ENCODE results near the gene DENND4A.

The DENND4A gene

GRCh38 chr15:65792138-65792987, at the start of gene DENND4A:
Gene DENND4A, minus strand, starts transcription at chr15:65792293. Its CDS starts 35,843 bp downstream, at chr15:65756450.
- peak; percentile 87 for DNase-seq (ENCODE audit: extremely low read depth, low read depth)
- TF ChIP-seq CTCF (IDR thresholded peaks at IDR 0.05; ENCODE audit: low read depth, low read length, missing control alignments), result no peak
- H3K4me3 ChIP-seq (replicated peaks; ENCODE audit: low read depth, low read length), result peak within 1 kb of the TSS; percentile 88

- no peak for DNase-seq (ENCODE audit: extremely low read depth, low read depth)
- no peak for TF ChIP-seq CTCF (IDR thresholded peaks at IDR 0.05; ENCODE audit: low read depth, low read length, missing control alignments)
- H3K4me3 ChIP-seq (replicated peaks; ENCODE audit: low read depth, low read length), result no peak overlapping the region
These were observed 49.2 kb upstream of the DENND4A start for GRCh38 chr15:65841121-65841930.

- no peak overlapping the region for H3K4me3 ChIP-seq (replicated peaks; ENCODE audit: low read depth, low read length)
- no peak for DNase-seq (ENCODE audit: extremely low read depth, low read depth)
- no peak for TF ChIP-seq CTCF (IDR thresholded peaks at IDR 0.05; ENCODE audit: low read depth, low read length, missing control alignments)
These were observed 47.9 kb upstream of the DENND4A start for GRCh38 chr15:65839985-65840384.

- H3K4me3 ChIP-seq (replicated peaks; ENCODE audit: low read depth, low read length), result no peak overlapping the region
- DNase-seq (ENCODE audit: extremely low read depth, low read depth), result no peak
- no peak for TF ChIP-seq CTCF (IDR thresholded peaks at IDR 0.05; ENCODE audit: low read depth, low read length, missing control alignments)
These were observed 47.3 kb upstream of the DENND4A start for GRCh38 chr15:65839354-65839901.

GRCh38 chr15:65837301-65838294, 45.5 kb upstream of the DENND4A start:
- no peak for DNase-seq (ENCODE audit: extremely low read depth, low read depth)
- no peak for TF ChIP-seq CTCF (IDR thresholded peaks at IDR 0.05; ENCODE audit: low read depth, low read length, missing control alignments)
- no peak overlapping the region for H3K4me3 ChIP-seq (replicated peaks; ENCODE audit: low read depth, low read length)

GRCh38 chr15:65836665-65837064, 44.6 kb upstream of the DENND4A start:
- TF ChIP-seq CTCF (IDR thresholded peaks at IDR 0.05; ENCODE audit: low read depth, low read length, missing control alignments), result peak; percentile 24
- DNase-seq (ENCODE audit: extremely low read depth, low read depth), result no peak
- H3K4me3 ChIP-seq (replicated peaks; ENCODE audit: low read depth, low read length), result no peak overlapping the region

Measured in HFF-Myc (cell line).